Femur (tissue), 1 donor: ENCODE results near the gene SLK.
A peak's percentile ranks its signal among the peaks of the same experiment; 100 is the strongest.

Experiments used
- DNase-seq: peaks from one replicate; pipeline ENCODE4 v3.0.0-alpha.2; 2017

Gene SLK

DNA sequence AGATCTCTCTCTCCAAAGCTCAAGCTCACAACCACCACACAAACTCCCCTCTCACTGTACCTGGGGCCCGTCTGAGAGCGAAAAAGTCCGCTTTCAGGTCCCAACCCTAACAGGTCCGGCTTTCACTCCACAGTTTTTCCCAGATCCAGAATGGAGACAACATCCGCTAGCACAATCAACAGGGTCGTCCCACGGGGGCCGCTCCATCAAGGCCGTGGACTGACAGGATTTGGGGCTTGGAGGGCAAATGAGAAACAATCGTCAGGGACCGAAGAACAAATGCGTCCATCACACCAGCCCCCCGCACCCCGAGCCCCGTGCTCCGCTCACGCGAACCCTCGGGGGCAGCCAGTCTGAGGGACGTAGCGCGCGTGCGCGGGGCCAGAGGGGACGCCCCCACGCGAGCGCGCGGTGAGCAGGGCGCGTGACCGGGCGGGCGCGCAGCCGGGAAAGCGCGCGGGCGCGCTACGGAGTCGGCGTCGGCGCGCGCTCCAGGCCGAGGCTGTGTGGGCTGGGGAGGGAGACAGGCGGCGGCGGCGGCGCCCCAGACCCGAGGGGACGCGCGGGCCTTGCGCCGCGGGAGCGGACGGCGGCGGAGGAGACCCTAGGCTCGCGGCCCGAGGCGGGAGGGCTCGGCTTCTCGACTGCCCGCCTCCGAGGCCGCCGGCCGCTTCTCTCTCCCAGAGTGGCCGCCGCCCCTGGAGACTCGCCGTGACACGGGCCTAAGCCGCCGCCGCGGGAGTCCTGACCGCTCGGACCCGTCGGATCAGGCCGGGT lies at the start of gene SLK:
SLK (plus strand) TSS at position 470 of the 777 bp plus-strand sequence. CDS start 606 bp downstream, outside the sequence.
- peak; percentile 91 for DNase-seq

DNA sequence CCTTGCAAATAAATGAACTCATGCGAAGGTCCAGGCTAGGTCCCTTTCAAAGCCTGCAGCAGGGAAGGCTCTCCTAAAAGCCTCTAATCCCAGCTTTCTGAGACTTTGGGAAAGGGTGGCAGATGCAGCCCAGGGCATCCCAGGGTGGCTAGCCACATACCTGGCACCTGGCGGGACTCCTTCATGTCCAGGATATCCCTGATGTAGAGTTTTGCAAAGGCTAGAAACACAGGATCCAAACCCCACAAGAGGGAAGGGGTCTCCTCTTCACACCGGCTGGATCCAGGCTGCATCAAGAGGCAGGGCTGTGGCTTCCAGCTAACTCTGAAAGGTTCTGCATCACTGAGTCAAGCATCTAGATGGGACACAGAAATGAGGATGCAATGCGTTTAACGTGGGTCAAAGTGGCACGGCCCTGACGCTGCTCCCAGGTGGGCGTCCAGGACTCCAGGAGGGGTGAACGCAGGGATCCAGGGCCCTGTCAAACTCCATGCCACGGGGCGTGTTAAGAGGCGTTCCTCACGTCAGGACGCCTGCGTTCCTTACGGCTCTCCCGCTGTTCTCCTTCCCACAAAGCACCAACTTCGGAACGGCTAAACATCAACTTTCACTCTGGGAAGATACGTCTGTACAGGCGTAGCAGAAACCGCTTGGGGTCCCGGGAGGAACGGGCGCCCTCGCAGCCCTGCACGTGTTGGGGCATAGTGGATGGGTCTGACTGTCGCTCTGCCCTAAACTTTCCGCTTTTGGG lies 49.5 kb upstream of the SLK start:
- DNase-seq = no peak

DNA sequence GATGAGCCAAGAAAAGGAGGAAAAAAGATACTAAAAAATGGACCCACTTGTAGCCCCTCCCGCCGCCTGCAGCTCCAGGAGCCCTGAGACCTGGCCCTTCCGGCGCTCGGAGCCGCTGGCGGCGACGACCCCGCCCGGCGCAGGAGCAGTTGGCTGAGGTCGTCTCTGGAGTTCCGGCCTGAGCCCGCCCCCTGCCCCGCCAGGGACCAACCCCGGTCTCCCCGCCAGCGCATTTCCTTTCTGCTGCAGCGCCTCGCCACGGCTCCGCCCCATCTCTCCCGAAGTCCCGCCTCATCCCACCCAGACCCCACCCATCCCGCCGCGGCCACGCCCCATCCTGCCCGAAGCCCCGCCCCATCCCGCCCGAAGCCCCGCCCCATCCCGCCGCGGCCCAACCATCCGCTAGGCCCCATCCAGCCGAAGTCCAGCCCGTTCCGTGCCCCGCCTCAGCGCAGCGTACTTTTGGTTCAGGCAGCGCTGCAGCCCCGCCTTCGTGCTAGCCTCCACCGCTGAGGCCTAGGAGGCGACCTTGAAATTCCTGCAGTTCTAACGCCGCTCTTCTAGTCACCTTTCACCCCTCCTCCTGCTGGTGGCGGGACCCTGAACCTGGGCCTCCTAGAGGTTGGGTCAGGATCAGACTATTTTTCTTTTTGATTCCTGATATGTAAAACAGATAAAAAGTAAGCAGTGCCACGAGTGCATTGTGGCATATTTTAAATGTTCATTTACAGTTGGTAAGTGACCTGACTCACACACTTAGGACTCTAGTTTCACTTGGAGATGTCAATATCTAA lies 48.7 kb upstream of the SLK start, which contains the start of gene STN1:
STN1 (minus strand) TSS at position 132 of the 794 bp plus-strand sequence. CDS start 590 bp downstream, outside the sequence.
- peak; percentile 99 for DNase-seq

DNA sequence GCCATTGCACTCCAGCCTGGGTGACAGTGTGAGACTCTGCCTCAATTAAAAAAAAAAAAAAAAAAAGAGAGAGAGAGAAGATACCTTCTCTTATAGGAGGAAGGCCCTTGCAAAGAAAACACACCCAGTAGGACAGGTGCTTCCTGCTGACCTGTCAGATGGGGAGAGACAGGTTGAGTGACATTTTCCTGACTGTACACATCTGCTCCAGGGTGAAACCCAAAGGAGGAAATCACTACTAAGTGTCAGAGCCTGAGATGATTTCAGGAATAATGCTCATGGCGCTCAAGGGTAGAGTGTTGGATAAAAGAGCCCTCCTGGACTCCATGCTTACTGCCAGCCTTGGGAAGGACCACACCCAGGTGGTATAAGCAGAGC lies 47.3 kb upstream of the SLK start:
- DNase-seq = no peak

DNA sequence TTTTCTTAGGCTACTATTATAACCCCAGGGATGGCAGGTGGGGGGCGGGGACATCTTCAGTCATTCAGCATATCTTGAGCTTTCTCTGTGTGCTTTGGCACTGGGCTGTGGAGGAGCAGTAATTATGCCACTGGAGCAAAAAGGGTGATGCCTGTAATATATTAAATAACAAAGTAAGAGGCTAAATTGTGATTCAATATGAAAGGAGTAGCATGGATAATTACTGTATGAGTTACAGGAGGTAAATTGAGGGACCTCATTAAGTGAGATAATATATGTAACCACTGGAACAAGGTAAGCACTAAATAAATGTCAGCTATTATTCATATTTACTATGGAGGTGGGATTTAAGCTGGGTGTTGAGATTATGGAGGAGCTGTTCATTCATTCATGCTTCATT lies 45.7 kb upstream of the SLK start:
- DNase-seq = no peak

DNA sequence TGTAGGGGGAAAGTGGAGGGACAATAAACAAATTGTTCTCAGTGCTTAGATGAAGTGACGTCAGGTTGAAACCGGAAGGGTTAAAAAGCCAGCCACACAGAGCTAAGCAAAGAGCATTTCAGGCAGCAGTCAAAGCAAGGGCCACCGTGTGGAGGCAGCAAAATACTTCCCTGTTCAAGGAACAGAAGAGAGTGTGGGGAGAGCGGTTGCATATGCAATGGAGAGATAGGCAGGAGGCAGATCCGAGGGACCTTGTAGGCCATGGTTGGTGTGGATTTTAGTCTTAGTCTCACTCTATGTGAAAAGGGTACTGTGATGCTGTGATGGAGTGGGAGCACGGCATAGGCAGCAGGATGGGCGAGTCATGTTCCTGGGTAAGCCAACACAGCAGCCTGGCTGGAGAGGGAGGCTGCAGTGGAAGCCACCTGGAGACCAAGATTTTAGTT lies 45.2 kb upstream of the SLK start:
- no peak for DNase-seq

DNA sequence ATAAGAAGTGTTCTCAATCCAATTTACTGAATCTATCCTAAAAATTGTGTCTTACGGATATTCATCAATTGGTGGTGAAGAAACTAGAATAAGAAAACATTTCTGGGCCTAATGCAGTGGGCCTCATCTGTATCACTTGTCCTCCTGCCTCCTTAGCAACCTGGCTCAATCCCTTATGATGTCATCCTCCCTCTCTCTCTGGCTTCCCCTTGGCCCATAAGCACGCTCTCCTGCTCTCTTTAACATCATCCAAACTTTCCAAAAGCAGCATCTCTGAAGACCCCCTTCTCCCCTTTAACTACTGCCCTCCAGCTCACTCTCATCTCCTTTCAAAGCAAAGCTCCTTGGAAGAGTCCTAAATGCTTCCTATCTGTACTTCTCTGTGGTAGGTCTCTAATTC lies 44.3 kb upstream of the SLK start:
- DNase-seq = no peak

DNA sequence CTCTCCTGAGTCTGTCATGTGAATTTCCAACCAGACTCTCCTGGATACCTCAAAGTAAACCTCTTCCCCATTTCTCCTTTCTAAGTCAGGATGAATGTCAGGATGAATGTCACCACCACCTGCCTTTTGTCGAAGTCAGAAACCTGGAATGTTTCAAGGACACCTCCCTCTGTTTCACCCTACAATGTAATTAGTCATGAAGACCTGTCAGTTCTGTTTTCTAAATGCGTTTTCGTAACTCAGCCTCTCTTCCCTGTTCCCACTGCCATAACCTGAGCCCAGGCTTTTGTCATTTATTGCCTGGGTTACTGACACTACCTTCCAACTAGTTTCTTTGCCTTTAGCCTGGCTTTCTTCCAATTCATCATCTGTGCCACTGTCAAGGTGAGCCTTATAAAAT lies 43.4 kb upstream of the SLK start:
- DNase-seq = no peak

DNA sequence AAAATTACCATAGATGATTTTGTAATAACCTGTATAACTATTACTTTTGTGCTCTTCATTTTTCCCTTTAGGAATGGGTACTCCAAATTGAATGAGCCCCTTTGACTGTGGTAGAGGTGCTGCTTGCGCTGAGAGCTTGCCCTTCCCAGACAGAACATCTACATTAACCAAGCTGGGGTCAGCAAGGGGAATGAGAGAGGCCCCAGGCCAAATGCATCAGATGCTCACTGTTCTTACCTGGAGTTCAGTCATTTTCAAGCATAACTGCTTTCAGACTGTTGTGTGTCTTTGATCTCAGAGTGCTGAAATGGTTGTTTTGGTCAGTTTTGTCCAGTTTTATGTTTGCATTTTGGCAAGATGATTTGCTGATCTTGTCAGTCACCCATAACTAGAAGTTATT lies 41.3 kb upstream of the SLK start:
- DNase-seq = no peak

DNA sequence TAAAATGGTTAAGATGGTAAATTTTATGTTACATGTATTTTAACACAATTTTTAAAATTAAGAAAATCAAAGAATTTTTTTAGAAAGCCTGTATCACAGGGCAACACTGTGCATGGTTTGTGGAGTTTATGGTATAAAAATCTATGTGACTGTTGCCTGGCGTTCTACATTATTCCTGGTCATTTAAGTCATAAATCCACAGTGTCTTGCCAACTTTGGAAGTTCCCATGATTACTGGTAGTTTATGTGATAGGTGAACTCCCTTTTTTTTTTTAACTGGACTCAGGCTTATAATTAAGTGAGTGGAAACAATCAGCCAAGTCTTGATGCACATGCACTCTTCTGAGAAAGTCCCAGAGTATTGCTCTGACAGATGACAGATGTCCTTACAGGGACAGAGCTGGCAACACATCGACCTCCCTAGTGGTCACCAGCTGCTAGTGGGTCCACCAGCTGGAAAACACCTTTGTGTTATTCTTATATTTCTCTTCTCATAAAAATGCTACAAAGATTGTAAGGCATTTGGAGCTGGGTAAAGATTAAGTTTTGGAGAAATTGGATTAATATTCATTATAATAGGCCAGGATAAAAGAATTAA lies 40.1 kb upstream of the SLK start:
- DNase-seq = no peak

DNA sequence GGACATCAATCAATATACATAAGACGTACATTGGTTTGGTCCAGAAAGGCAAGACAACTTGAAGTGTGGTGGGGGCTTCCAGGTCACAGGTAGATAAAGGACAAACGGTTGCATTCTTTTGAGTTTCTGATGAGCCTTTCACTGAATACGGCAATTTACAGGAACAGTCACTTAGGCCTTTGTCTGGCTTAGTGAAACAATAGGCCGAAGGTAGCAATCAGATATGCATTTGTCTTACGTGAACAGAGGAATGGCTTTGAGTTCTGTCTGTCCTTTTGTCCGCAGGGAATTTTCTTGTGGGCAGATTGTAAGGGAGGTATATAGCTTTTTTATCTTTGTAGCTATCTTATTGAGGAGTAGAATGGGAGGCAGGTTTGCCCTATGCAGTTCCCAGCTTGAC lies 38.2 kb upstream of the SLK start:
- DNase-seq = no peak

DNA sequence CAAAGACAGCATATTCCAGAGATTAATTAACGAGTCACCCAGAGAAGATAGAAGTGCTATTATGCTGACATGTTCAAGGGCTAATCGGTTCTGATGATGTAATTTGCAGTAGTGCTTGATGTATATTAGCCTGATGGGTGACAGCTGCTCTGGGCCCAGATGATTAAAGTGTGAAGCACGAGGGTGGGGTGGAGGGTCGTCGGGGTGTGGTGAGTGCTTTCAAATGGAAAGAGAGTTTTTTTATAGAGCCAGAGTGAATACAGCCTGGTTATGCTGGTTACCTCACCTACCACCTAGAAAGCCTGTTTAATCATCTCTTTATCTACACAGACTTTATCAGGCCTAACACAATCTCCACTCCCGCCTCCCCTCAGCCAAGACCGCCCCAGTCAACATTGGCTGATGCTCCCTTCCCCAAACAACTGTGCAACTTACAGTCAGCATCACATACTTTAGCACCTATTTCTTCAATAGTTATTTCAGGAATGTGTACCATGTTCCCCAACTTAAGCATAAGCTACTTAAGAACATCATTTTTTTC lies 37.5 kb upstream of the SLK start:
- DNase-seq = no peak

DNA sequence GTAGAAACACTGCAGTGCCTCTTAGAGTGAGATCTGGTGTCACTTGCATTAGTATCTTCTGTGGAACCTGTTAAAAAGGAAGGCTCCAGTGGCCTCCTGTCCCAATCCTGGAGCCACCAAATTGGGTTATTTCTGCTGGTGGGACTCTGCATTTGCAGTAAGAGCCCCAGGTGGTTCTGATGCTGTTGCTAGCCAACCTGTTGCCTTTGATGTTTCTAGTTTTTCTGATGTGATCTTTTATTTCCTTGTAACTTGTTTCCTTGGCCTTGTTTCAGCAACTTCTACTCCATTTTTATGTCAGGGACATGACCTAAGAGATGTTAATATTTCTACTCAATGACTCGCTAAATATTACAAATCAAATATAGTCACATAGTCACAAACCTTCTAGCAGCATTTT lies 36.5 kb upstream of the SLK start:
- no peak for DNase-seq

DNA sequence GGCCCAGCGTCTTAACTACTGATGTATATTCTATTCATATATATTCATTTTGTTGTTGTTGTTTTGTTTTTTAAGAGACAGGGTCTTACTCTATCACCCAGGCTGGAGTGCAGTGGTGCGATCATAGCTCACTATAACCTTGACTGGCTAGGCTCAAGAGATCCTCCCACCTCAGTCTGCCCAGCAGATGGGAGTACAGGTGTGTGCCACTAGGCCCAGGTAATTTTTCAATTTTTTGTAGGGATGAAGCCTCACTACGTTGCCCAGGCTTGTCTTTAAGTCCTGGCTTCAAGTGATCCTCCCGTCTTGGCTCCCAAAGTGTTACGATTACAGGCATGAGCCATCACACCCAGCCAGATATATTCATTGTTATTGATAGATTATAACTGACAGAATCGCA lies 36.1 kb upstream of the SLK start:
- DNase-seq = no peak

DNA sequence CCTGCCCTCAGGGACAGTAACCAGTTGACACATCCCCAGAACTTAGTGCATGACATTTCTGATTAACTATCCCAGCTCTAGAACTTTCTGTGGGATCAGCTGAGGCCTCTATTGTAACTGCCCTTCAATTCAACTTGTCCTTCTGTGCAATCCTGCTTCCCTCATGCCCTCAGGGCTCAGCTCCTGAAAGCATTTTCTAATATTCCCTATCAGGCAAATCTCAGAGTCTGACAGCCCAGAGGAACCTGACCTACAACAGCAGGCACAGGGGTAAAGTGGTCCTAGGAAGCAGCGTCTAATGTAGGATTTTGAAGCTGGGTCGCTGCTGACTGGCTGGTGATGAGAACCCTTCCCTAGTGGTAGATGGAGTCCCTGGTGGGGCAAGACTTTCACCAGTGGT lies 35.3 kb upstream of the SLK start:
- no peak for DNase-seq

DNA sequence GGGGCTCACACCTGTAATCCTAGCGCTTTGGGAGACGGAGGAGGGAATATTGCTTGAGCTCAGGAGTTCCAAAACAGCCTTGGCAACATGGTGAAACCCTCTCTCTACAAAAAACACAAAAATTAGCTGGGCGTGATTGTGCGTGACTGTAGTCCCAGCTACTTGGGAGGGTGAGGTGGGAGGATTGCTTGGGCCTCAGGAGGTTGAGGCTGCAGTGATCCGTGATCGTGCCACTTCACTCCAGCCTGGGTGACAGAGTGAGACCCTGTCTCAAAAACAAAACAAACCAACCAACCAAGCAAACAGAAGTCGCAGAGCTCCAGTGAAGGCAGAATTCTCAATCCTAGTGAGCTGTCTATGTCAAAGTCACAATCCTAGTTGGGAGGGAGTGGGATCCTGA lies 34.7 kb upstream of the SLK start:
- no peak for DNase-seq

DNA sequence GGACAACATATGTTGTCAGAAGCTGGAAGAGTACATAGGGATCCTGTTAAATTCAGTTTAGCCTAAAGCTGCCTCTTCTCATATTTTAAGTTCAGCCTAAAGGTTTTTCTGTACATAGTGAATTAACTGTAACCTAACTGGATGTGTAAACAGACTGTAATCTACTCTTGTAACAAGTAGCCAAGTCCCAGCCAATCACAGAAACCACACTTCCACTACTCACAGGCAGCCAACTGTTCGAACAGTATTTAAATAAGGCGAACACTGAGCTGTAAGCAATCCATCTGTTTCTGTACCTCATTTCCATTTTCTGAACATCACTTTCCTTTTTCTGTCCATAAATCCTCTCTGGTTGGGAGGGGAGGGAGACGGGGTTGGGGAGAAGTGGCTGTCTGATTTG lies 34.0 kb upstream of the SLK start:
- DNase-seq = no peak

DNA sequence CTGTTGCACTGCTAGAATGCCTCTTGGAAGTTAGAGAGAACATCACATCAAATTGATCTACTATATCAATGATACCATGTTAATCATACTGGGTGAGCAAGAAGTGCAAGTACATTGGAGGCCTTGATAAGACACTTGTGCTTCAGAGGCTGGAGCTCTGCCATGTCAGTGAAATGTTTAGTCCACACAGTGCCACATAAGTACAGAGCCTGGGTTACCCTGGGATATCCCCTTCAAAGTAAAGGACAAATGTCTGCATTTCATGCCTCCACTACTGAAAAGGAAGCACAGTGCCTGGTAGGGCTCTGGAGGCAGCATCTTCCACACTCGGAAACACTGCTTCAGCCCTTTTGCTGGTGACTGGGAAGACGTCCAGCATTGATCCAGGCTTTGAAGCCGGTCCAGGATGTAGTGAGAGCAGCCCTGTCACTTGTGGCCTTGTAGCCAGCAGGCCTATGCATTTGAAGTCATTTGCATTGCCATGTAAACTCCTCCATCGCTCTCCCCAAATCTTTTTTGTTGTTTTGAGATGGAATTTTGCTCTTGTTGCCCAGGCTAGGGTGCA lies 33.3 kb upstream of the SLK start:
- no peak for DNase-seq

DNA sequence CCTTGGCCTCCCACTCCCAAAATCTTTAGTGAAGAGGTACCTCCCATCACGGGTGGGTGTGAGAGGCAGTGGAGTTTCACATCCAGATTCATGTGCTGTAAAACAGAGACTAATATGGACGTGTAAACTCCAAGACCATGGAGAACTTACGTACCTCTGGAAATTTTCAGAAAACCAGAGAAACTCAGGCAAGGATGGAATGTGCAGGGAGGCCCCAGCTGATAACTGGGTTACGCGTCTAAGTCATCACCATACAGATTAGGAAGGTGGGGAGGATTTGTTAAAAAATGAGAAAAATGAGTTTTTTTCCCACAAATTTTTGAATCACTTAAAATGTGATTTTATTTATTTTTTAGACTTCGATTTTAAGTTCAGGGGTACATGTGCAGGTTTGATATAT lies 32.6 kb upstream of the SLK start:
- no peak for DNase-seq

DNA sequence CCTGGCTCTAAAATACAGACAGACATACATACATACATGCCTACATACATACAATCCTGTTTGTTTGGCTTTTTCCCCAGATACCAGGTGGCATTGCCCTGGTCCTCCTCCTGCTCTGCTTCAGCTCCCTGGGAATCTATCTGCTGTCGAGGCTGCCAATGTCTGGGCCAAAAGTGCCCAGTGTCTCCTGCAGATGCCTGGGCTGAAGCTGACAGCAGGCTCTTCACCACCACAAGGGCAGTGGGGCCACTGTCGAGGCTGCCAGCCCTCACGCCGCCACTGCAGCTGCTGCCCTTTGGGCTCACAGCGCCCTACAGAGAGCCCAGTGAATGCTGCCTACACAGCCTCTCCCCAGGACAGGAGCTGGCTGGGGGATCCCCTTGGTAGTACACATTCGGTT lies 30.9 kb upstream of the SLK start:
- no peak for DNase-seq

DNA sequence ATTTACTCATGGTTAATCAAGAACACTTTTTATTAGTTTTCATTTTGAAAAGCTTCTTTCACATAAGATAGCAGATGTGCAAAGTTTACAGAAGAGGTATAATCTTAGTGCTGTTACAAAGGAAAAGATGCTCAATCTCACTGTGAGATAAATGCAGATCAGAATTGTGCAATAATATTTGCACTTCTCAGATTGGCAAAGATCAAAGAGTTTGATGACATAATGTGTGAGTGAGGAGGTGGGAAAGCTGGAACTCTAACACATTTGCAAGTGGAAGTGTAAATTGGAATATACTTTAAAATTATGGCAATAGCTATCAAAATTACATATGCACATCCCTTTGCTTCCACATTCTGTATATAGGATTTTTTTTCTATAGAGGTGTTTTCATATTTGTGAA lies 27.4 kb upstream of the SLK start:
- no peak for DNase-seq

DNA sequence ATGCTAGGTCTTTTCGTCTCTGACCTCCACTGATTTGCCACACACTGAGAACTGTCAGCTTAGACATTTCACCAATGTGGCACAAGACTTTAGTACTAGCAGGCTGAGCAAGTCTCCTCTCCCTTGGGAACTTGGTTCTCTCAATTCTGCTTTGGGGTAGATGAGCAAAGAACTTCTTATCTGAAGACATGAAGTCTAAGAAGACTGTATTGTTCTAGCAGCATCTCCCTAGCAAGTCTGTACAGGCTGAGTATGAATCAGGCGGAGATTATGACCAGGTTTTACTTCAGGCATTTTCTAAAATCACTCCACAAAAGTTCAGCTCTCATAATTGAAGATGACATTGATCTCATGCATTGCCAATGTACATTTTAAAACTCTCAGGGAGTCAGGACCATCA lies 25.1 kb upstream of the SLK start:
- DNase-seq = no peak

DNA sequence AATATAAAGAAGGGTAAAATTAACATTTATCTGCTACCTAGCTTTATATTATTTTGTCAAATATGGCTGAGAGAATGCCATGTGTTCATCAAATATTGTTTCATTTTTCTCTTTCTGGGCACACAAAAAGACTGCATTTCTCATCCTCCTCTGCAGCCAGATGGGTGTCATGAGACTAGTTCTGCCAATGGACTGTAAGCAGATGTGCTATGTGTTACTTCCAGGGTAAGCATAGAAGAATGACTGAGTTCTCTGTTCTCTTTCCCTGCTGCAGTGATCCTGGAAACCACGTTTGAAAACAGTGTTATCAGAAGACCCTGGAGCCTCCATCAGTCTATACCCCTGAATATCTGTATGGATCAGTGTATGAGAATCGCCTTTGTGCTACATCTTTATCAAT lies 24.1 kb upstream of the SLK start:
- no peak for DNase-seq
